ENCODE measurements around the gene PSMD13.

DNA sequence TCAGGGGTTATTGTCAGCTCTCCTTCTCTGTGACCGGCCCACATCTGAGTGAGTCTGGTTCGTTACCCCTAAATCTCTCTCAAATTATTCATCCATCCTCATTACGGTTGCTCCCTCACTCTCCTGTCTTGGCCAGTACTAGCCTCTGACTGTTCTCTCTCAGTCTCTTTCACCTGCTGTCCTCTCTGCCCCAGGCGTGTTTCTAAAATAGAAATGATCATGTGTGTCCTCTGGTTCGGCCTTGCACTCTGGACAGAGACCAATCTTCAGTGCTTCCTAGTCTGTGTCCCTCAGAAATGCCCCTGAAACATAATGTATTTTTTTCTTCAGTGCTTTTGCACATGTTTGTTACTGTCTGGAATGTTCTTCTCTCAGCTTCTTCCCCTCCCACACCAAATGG is 4.9 kb downstream of the PSMD13 start:
- TF ChIP-seq, protein P1, sequence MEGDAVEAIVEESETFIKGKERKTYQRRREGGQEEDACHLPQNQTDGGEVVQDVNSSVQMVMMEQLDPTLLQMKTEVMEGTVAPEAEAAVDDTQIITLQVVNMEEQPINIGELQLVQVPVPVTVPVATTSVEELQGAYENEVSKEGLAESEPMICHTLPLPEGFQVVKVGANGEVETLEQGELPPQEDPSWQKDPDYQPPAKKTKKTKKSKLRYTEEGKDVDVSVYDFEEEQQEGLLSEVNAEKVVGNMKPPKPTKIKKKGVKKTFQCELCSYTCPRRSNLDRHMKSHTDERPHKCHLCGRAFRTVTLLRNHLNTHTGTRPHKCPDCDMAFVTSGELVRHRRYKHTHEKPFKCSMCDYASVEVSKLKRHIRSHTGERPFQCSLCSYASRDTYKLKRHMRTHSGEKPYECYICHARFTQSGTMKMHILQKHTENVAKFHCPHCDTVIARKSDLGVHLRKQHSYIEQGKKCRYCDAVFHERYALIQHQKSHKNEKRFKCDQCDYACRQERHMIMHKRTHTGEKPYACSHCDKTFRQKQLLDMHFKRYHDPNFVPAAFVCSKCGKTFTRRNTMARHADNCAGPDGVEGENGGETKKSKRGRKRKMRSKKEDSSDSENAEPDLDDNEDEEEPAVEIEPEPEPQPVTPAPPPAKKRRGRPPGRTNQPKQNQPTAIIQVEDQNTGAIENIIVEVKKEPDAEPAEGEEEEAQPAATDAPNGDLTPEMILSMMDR (IDR thresholded peaks at IDR 0.05; ENCODE audit: low read depth, low read length), result no peak
- TF ChIP-seq EZH2phosphoT487 (IDR thresholded peaks at IDR 0.05; ENCODE audit: low read depth), result no peak

Data from OCI-LY3 (cell line).